Measurements from ENCODE around the gene SEMA6A. TPM values are rescaled to one million over a fixed set of nuclear protein-coding genes. Genes with fewer than 3 reads are reported as not detected.

Gene SEMA6A
- total RNA-seq, 2 experiments from 2014 or later, result not detected

DNA sequence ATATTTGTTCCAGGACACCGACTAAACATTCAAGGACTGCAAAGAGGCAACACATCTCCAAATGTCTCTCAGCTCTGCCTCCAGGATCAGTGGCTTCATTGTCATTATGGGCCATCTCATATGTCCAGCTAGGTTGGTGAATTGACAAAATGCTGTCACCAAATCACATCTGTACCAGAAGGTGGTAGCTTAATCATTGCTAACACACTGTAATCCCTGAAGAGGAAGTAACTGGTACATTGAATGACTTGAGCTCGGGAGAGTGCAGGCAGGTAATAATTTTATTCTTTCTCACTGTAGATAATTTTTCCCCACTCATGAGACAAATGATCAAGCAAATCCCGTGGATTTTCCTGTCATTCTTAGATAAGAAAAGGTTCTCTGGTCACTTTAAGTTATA is 169.8 kb downstream of the SEMA6A start:
- no peak overlapping the region for H3K4me3 Mint-ChIP-seq
- H3K27ac Mint-ChIP-seq, result no peak overlapping the region
- ATAC-seq (ENCODE audit: poor library complexity) (no peak), DNase-seq (no peak)
- intact Hi-C loops (cut with DNase I, micrococcal nuclease), result no loop called here
- H3K36me3 Mint-ChIP-seq (ENCODE audit: low read depth), result peaks cover 60% of the 10 kb centered on the region
- no peaks in the 10 kb centered on the region for H3K36me3 ChIP-seq (ENCODE audit: insufficient read depth, low read length)
- H3K27me3 Mint-ChIP-seq, result no peaks in the 10 kb centered on the region
- H3K9me3 Mint-ChIP-seq, result no peaks in the 10 kb centered on the region
- H3K4me1 ChIP-seq (ENCODE audit: insufficient read depth, low read length), result no peaks in the 10 kb centered on the region
- ChIA-PET POLR2A (no interaction called here), CTCF (no interaction called here)
- H3K4me1 Mint-ChIP-seq (ENCODE audit: low read depth), result no peaks in the 10 kb centered on the region
- H3K27ac ChIP-seq (ENCODE audit: low read depth in 1 of 2, low read length in 2 of 2), result no peak overlapping the region
- no peaks in the 10 kb centered on the region for H3K9me3 ChIP-seq (ENCODE audit: control insufficient read depth in 1 of 2, insufficient read depth in 1 of 2, low read length in 2 of 2)
- TF ChIP-seq, protein P1, sequence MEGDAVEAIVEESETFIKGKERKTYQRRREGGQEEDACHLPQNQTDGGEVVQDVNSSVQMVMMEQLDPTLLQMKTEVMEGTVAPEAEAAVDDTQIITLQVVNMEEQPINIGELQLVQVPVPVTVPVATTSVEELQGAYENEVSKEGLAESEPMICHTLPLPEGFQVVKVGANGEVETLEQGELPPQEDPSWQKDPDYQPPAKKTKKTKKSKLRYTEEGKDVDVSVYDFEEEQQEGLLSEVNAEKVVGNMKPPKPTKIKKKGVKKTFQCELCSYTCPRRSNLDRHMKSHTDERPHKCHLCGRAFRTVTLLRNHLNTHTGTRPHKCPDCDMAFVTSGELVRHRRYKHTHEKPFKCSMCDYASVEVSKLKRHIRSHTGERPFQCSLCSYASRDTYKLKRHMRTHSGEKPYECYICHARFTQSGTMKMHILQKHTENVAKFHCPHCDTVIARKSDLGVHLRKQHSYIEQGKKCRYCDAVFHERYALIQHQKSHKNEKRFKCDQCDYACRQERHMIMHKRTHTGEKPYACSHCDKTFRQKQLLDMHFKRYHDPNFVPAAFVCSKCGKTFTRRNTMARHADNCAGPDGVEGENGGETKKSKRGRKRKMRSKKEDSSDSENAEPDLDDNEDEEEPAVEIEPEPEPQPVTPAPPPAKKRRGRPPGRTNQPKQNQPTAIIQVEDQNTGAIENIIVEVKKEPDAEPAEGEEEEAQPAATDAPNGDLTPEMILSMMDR (IDR thresholded peaks at IDR 0.05), result no peak
- no peaks in the 10 kb centered on the region for H3K27me3 ChIP-seq (ENCODE audit: control insufficient read depth in 1 of 2, insufficient read depth in 2 of 2, low read length in 2 of 2)
- H3K4me3 ChIP-seq (ENCODE audit: low read length), result no peak overlapping the region

DNA sequence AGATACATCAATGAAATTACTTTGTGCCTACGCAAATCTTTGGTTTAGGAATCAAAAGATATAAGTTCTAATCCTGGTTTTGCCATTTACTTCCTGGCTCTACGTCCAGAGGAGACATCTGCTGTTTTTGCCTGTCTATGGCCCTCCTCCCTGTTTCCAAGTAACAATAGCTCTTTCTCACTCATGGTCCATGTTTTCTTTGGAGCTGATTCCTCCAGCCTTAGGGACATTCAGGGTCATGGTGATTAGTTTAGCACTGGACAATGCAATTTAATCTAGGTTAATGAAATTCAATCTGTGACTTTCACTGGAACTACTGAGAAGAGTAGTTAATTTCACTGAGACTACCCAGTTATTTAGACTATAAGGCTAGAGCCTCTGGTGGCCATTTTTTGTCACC is 170.6 kb downstream of the SEMA6A start:
- no peak overlapping the region for H3K27ac Mint-ChIP-seq
- Histone ChIP-seq H3K27me3 (ENCODE audit: control insufficient read depth in 1 of 2, insufficient read depth in 2 of 2, low read length in 2 of 2) (no peaks in the 10 kb centered on the region), H3K36me3 (ENCODE audit: insufficient read depth, low read length) (no peaks in the 10 kb centered on the region), H3K4me1 (ENCODE audit: insufficient read depth, low read length) (no peaks in the 10 kb centered on the region), H3K9me3 (ENCODE audit: control insufficient read depth in 1 of 2, insufficient read depth in 1 of 2, low read length in 2 of 2) (no peaks in the 10 kb centered on the region), H3K27ac (ENCODE audit: low read depth in 1 of 2, low read length in 2 of 2) (no peak overlapping the region), H3K4me3 (ENCODE audit: low read length) (no peak overlapping the region)
- ATAC-seq (ENCODE audit: poor library complexity), result no peak
- H3K9me3 Mint-ChIP-seq, result no peaks in the 10 kb centered on the region
- no peak for DNase-seq
- ChIA-PET CTCF (no interaction called here), POLR2A (no interaction called here)
- H3K36me3 Mint-ChIP-seq (ENCODE audit: low read depth), result peaks cover 65% of the 10 kb centered on the region
- H3K4me1 Mint-ChIP-seq (ENCODE audit: low read depth), result no peaks in the 10 kb centered on the region
- no peaks in the 10 kb centered on the region for H3K27me3 Mint-ChIP-seq
- intact Hi-C loops (cut with DNase I, micrococcal nuclease), result no loop called here
- no peak overlapping the region for H3K4me3 Mint-ChIP-seq
- TF ChIP-seq, protein P1 (IDR thresholded peaks at IDR 0.05), result no peak

DNA sequence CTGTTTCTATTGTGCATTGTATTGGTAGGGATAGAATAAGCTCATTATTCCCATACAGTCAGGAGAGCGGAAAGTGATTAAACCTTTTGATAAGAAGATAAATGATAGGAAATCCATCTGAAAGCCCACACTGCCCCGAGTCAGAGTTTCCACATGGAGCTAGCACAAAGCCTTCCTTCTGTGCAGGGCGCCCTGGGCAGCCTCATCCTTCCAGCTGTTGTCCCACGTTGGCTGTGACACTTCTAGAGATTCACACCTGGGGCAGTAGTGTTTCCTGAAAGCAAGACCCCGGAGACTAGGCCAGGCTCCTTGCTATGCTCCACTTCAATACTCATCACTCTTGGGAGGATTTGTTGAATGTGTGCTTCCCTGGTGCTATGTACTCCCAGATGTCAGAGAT is 172.4 kb downstream of the SEMA6A start:
- Mint-ChIP-seq H3K4me1 (ENCODE audit: low read depth) (no peaks in the 10 kb centered on the region), H3K9me3 (no peaks in the 10 kb centered on the region), H3K4me3 (no peak overlapping the region), H3K27ac (no peak overlapping the region), H3K36me3 (ENCODE audit: low read depth) (peaks cover 51% of the 10 kb centered on the region), H3K27me3 (no peaks in the 10 kb centered on the region)
- TF ChIP-seq, protein P1 (IDR thresholded peaks at IDR 0.05), result no peak
- POLR2A ChIA-PET, result no interaction called here
- Histone ChIP-seq H3K36me3 (ENCODE audit: insufficient read depth, low read length) (no peaks in the 10 kb centered on the region), H3K27ac (ENCODE audit: low read depth in 1 of 2, low read length in 2 of 2) (no peak overlapping the region), H3K4me3 (ENCODE audit: low read length) (no peak overlapping the region), H3K27me3 (ENCODE audit: control insufficient read depth in 1 of 2, insufficient read depth in 2 of 2, low read length in 2 of 2) (no peaks in the 10 kb centered on the region), H3K4me1 (ENCODE audit: insufficient read depth, low read length) (no peaks in the 10 kb centered on the region), H3K9me3 (ENCODE audit: control insufficient read depth in 1 of 2, insufficient read depth in 1 of 2, low read length in 2 of 2) (no peaks in the 10 kb centered on the region)
- no peak for ATAC-seq (ENCODE audit: poor library complexity)
- no peak for DNase-seq
- intact Hi-C loops (cut with DNase I, micrococcal nuclease), result no loop called here
- CTCF ChIA-PET, result no interaction called here
